ENCODE measurements around the gene CFAP52. TPM values are rescaled to one million over a fixed set of nuclear protein-coding genes. Genes with fewer than 3 reads are reported as not detected.

The CFAP52 gene
- total RNA-seq, 4 donors from 2014 or later: not detected

- TF ChIP-seq, protein P1, sequence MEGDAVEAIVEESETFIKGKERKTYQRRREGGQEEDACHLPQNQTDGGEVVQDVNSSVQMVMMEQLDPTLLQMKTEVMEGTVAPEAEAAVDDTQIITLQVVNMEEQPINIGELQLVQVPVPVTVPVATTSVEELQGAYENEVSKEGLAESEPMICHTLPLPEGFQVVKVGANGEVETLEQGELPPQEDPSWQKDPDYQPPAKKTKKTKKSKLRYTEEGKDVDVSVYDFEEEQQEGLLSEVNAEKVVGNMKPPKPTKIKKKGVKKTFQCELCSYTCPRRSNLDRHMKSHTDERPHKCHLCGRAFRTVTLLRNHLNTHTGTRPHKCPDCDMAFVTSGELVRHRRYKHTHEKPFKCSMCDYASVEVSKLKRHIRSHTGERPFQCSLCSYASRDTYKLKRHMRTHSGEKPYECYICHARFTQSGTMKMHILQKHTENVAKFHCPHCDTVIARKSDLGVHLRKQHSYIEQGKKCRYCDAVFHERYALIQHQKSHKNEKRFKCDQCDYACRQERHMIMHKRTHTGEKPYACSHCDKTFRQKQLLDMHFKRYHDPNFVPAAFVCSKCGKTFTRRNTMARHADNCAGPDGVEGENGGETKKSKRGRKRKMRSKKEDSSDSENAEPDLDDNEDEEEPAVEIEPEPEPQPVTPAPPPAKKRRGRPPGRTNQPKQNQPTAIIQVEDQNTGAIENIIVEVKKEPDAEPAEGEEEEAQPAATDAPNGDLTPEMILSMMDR (IDR thresholded peaks at IDR 0.05; ENCODE audit: low read depth): no peak
Observed at GRCh38 chr17:9672266-9672665, 95.8 kb downstream of the CFAP52 start.

DNA sequence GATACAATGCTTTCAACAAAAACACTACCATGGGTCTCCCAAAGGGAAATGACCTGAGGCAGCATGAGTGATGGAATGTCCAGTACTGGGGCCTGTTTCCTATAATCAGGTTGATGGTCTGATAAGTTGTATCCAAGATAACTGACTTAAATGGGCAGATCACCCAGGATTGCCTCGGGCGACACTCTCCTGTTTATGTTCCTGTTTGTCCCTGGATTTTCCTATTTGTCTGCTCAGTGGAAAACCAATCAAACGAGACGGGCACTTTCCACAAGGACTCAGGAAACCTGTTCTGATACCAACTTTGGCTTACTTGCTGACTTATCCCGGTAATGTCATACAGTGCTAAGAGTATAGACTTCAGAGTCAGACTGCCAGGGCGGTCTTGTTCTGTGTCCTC, 96.2 kb downstream of the CFAP52 start:
- TF ChIP-seq, protein P1 (IDR thresholded peaks at IDR 0.05; ENCODE audit: low read depth): no peak

- TF ChIP-seq, protein P1 (IDR thresholded peaks at IDR 0.05; ENCODE audit: low read depth): no peak
Observed at GRCh38 chr17:9676084-9676483, 99.6 kb downstream of the CFAP52 start.

- TF ChIP-seq, protein P1 (IDR thresholded peaks at IDR 0.05; ENCODE audit: low read depth): no peak
Observed at GRCh38 chr17:9676820-9677310, 100.4 kb downstream of the CFAP52 start.

DNA sequence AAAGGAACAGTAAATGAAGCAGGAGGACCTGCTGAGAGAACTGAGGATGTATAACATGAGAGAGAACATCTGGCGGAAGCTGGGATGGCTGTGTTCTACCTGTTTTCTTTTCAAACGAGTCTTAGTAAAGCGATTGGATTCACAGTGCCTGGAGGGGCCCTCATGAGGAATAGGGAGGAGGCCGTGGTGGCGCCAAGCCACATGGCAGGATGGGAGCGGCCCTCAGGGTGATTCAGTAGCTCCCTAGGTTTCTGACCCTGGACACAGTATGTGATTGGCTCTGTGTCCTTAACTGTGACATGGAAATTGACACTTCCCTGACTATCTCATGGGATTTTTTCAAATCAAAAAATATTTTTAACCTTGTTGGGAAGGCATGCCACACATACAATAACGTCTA, 101.0 kb downstream of the CFAP52 start:
- TF ChIP-seq, protein P1 (IDR thresholded peaks at IDR 0.05; ENCODE audit: low read depth): no peak

GRCh38 chr17:9677896-9678295, 101.5 kb downstream of the CFAP52 start:
- TF ChIP-seq, protein P1 (IDR thresholded peaks at IDR 0.05; ENCODE audit: low read depth): no peak

GRCh38 chr17:9684955-9685621, 108.6 kb downstream of the CFAP52 start:
- TF ChIP-seq, protein P1 (IDR thresholded peaks at IDR 0.05; ENCODE audit: low read depth): no peak

Other genes with a start within 250 kb of the CFAP52 start
- 100 to 1,000 TPM in 1 of 4 donors, 10 to 100 TPM in 3; 69.7 to 129 (median 89.6) TPM for gene STX8, start 822 bp upstream of the CFAP52 start, total RNA-seq
- under 1 TPM in 2 of 4 donors, not detected in 2; 0.22 to 0.51 TPM for gene USP43, start 68.9 kb downstream of the CFAP52 start, total RNA-seq
- not detected for gene DHRS7C, start 214.9 kb downstream of the CFAP52 start, total RNA-seq
- gene GSG1L2, start 245.4 kb downstream of the CFAP52 start, total RNA-seq: not detected
- 1 to 10 TPM; 3.9 to 7.5 (median 5.9) TPM for gene GLP2R, start 249.3 kb downstream of the CFAP52 start, total RNA-seq

Data from subcutaneous adipose tissue (tissue), 4 donors.